Breast epithelium (tissue), 4 donors: Measurements from ENCODE around the gene ATCAY. TPM values are rescaled to one million over a fixed set of nuclear protein-coding genes. Genes with fewer than 3 reads are reported as not detected.

Experiments used
- DNase-seq, 2 donors: peaks; one replicate each; pipeline ENCODE4 v3.0.0-alpha.2; 2019; ENCODE audit warnings: low spot score in 2 of 2
- H3K27ac ChIP-seq, 2 donors: fragments of 200-600 bp; sonication (generic) in 1 of 2; one replicate each; pipeline ENCODE4 v1.5.1; 2016 to 2019; ENCODE audit warnings: mild to moderate bottlenecking in 1 of 2
- H3K27me3 ChIP-seq, 2 donors: fragments of 200-600 bp; sonication (generic) in 1 of 2; one replicate each; pipeline versions ENCODE4 v1.5.1 to v1.6.0; 2017 to 2019; ENCODE audit warnings: control low read depth in 1 of 2, mild to moderate bottlenecking in 1 of 2
- H3K36me3 ChIP-seq: fragments of 200-600 bp; one replicate; pipeline ENCODE4 v1.5.1; 2019
- H3K4me1 ChIP-seq, 2 donors: fragments of 200-600 bp; sonication (generic); one replicate each; pipeline ENCODE4 v1.5.1; 2016 to 2019; ENCODE audit warnings: control low read depth in 1 of 2
- H3K4me3 ChIP-seq, 3 donors: fragments of 200-600 bp; sonication (generic); 1 replicate in 2 of 3; 2 replicates in 1 of 3; pipeline ENCODE4 v1.5.1; 2016 to 2019; ENCODE audit warnings: mild to moderate bottlenecking in 3 of 3, moderate library complexity in 2 of 3
- H3K9me3 ChIP-seq, 2 donors: fragments of 200-600 bp; sonication (generic) in 1 of 2; one replicate each; pipeline ENCODE4 v1.5.1; 2016 to 2019; ENCODE audit warnings: control low read depth in 1 of 2
- POLR2A ChIP-seq: fragments of 450-650 bp; IDR thresholded peaks from one replicate; pipeline ENCODE4 v1.6.1; 2016; ENCODE audit warnings: antibody characterized with exemption, mild to moderate bottlenecking, moderate library complexity
- POLR2AphosphoS5 ChIP-seq, 3 donors: sonication (generic); formaldehyde crosslinking; IDR thresholded peaks; one replicate each; pipeline ENCODE4 v1.6.1; 2017; ENCODE audit warnings: antibody characterized with exemption in 3 of 3
- intact Hi-C: fragments of 100-400 bp; cut with DNase I; formaldehyde crosslinking; loops from one replicate; pipeline ENCODE4 v1.15.1; 2023; ENCODE audit warnings: low total_unique reads
- total RNA-seq, 3 donors: library from RNA; depleted of rRNA; stranded (reverse); fragments of >200 nt; gene quantifications; one replicate each; pipeline ENCODE4 v1.1.0, GENCODE V29; 2016
- TF ChIP-seq, protein P1 (sequence below), 3 donors: fragments of 450-650 bp; IDR thresholded peaks; one replicate each; pipeline ENCODE4 v1.5.1; 2016 to 2017; ENCODE audit warnings: antibody characterized with exemption in 3 of 3, mild to moderate bottlenecking in 3 of 3, moderate library complexity in 3 of 3

ATCAY gene
- total RNA-seq, 3 donors from 2014 or later: 0.73 TPM; not detected in 2

DNA sequence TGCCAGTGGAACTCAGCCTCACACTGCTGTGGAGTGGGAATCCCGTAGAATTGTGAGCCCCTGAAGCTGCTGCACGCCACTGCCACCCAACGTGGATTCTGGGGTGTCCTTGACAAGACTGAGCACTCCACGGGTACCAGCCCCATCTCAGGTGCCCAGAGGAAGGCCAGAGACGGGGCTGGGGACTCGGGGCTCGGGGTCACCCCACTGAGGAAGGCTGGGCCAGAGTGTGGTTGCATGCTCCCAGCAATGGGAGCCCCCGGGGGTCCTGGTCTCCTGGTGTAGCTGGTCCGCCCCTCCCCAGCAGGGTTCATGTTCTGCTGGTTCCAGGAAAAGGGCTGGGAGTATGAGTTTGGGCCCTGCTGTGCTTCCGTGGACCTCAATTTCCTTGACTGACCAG is 75.2 kb downstream of the ATCAY start:
- TF ChIP-seq POLR2A (no peak), POLR2AphosphoS5 (IDR thresholded peaks at IDR 0.05) (no peak)
- TF ChIP-seq, protein P1, sequence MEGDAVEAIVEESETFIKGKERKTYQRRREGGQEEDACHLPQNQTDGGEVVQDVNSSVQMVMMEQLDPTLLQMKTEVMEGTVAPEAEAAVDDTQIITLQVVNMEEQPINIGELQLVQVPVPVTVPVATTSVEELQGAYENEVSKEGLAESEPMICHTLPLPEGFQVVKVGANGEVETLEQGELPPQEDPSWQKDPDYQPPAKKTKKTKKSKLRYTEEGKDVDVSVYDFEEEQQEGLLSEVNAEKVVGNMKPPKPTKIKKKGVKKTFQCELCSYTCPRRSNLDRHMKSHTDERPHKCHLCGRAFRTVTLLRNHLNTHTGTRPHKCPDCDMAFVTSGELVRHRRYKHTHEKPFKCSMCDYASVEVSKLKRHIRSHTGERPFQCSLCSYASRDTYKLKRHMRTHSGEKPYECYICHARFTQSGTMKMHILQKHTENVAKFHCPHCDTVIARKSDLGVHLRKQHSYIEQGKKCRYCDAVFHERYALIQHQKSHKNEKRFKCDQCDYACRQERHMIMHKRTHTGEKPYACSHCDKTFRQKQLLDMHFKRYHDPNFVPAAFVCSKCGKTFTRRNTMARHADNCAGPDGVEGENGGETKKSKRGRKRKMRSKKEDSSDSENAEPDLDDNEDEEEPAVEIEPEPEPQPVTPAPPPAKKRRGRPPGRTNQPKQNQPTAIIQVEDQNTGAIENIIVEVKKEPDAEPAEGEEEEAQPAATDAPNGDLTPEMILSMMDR (IDR thresholded peaks at IDR 0.05): no peak
- no peak overlapping the region for H3K27ac ChIP-seq
- H3K36me3 ChIP-seq: peaks cover 20% of the 10 kb centered on the region
- H3K9me3 ChIP-seq: no peaks in the 10 kb centered on the region
- no peaks in the 10 kb centered on the region for H3K27me3 ChIP-seq
- H3K4me3 ChIP-seq: no peak overlapping the region
- intact Hi-C loops: no loop called here
- DNase-seq: no peak
- no peaks in the 10 kb centered on the region for H3K4me1 ChIP-seq

DNA sequence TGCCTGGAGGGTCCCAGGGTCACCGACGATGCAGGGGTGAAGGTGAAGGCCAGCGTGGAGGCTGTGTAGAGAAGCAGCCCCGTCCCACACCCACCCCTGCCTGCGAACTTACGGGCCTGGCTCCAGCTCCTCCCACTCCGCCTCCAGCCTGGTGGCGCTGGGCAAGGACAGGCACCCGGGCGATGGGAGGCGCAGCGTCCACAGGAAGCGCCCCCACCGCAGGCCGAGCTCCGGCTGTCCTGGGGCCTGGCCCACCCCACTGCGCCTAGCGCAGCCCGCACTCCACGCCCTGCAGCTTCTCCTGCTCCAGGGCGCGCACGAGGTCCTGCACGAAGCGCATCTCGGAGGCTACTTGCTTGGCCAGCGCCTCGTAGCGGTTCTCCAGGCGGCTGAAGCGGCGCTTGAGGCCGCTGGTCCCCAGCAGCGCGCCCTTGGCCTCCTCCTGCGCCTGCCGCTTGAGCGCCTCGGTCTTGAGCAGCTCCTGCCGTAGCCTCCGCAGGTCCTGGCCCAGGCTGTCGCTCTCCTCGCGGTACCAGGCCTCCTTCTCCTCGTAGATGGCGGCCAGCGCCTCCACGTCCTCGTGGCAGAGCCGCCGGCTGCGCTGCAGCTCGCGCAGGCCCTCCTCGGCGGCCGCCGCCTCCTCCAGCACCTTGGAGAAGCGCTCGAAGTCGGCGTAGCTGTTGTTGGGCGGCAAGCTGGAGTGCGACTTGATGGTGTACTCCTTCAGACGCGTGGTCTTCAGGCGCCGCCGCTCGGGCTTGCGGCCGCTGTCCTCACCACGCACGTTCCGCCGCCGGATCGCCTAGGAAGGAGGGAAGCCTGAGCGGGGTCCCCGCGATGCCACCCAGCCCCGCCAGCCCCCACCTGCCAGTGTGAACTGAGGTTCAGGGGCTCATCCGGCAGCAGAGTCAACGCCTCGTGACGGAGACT is 78.6 kb downstream of the ATCAY start:
- Histone ChIP-seq H3K4me1 (no peaks in the 10 kb centered on the region), H3K36me3 (peaks cover 20% of the 10 kb centered on the region), H3K9me3 (no peaks in the 10 kb centered on the region), H3K4me3 (no peak overlapping the region), H3K27me3 (no peaks in the 10 kb centered on the region), H3K27ac (no peak overlapping the region)
- TF ChIP-seq POLR2AphosphoS5 (IDR thresholded peaks at IDR 0.05) (peak in 1 of 3 donors; percentile 18), POLR2A (no peak)
- intact Hi-C loops: no loop called here
- DNase-seq: peak in 1 of 2 donors; percentile 29

DNA sequence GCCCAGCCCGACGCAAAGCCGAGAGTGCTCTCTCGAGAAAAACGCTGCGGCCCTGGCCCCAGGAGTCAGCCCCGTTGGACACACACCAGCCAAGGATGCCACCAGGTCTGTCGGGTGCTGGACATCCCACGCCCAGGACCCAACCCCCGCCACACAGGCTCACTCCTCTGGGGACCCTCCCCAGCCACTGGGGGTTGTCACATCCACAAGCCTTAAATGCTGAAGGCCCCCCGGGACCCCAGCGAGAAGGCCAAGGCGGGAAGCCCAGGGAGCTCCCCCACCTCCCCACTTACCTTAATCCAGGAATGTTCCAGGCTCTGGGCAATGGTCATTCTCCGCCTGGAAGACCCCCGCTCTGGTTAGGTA is 79.3 kb downstream of the ATCAY start:
- intact Hi-C loops: loop anchor here (5.0 kb wide), 1 partner anchor 1312 kb away; no protein-coding TSS in a partner anchor
- DNase-seq: peak in 1 of 2 donors; percentile 26
- H3K4me1 ChIP-seq: no peaks in the 10 kb centered on the region
- H3K9me3 ChIP-seq: no peaks in the 10 kb centered on the region
- no peaks in the 10 kb centered on the region for H3K27me3 ChIP-seq
- peak overlapping the region in 1 of 2 donors; percentile 12 for H3K27ac ChIP-seq
- peaks cover 20% of the 10 kb centered on the region for H3K36me3 ChIP-seq
- TF ChIP-seq POLR2AphosphoS5 (IDR thresholded peaks at IDR 0.05): no peak
- H3K4me3 ChIP-seq: no peak overlapping the region

DNA sequence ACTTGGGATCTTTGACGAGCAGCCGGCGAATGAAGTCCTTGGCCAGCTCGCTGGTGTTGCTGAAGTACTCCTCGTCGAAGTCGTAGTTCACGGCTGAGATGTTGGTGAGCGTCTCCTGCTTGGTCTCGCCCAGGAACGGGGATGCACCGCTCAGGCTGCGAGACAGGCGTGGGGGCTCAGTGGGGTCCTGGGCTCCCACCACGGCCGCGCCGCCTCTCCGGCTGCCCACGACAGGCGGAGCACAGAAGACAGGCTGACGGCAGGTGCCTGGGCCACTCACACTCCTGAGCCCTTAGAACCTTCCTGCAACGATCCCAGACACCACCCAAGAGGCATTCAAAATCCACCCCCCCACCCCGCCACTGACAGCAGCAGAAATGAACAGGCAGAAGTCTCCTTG is 80.5 kb downstream of the ATCAY start:
- Histone ChIP-seq H3K27ac (no peak overlapping the region), H3K4me1 (no peaks in the 10 kb centered on the region), H3K36me3 (peaks cover 20% of the 10 kb centered on the region), H3K27me3 (no peaks in the 10 kb centered on the region), H3K4me3 (no peak overlapping the region), H3K9me3 (no peaks in the 10 kb centered on the region)
- peak in 1 of 2 donors; percentile 20 for DNase-seq
- TF ChIP-seq POLR2A (no peak), POLR2AphosphoS5 (IDR thresholded peaks at IDR 0.05) (no peak)
- intact Hi-C loops: loop anchor here (5.0 kb wide), 1 partner anchor 1314 kb away; no protein-coding TSS in a partner anchor

DNA sequence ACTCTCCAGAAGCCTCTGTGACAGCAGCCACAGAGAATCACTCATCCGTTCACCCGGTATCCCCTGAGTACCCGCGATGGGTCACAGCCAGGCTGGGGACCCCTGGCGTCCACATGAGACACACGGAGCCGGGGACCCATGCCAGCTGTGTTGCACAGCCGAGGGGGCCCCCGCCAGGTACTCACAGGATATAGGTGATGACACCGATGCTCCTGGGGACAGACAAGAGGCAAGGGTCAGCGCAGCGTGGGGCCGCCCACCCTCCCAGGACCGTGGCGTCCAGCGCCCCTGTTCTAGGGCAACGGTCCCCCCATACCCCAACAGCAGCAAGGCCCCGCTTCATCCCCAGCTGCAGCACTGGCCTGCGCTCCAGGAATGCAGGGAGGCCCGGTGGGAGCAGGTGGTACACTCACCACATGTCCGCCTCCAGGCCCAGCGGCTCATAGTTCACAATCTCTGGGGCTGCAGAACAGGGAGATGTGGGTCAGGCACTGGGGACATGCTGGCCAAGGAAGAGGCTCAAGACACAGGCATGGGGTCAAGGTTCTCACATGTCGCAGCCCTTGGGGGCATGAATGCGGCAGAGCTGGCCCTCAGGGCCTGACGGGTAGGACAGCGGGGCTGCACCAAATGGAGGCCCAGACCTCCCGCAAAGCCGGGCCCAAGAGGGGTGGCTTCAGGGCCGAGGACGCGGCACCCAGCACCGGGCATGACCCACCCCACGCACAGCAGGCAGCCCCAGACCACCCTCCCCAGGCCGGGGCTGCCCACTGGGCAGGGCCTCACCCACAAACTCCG is 83.2 kb downstream of the ATCAY start:
- H3K27ac ChIP-seq: no peak overlapping the region
- H3K9me3 ChIP-seq: no peaks in the 10 kb centered on the region
- TF ChIP-seq POLR2AphosphoS5 (IDR thresholded peaks at IDR 0.05) (peak in 1 of 3 donors; percentile 22), POLR2A (no peak)
- TF ChIP-seq, protein P1 (IDR thresholded peaks at IDR 0.05): no peak
- no peak overlapping the region for H3K4me3 ChIP-seq
- no peak for DNase-seq
- peaks cover 4 to 6% of the 10 kb centered on the region in 2 donors for H3K4me1 ChIP-seq
- peaks cover 13% of the 10 kb centered on the region for H3K36me3 ChIP-seq
- intact Hi-C loops: loop anchor here (5.0 kb wide), 1 partner anchor 1316 kb away; no protein-coding TSS in a partner anchor
- H3K27me3 ChIP-seq: no peaks in the 10 kb centered on the region

DNA sequence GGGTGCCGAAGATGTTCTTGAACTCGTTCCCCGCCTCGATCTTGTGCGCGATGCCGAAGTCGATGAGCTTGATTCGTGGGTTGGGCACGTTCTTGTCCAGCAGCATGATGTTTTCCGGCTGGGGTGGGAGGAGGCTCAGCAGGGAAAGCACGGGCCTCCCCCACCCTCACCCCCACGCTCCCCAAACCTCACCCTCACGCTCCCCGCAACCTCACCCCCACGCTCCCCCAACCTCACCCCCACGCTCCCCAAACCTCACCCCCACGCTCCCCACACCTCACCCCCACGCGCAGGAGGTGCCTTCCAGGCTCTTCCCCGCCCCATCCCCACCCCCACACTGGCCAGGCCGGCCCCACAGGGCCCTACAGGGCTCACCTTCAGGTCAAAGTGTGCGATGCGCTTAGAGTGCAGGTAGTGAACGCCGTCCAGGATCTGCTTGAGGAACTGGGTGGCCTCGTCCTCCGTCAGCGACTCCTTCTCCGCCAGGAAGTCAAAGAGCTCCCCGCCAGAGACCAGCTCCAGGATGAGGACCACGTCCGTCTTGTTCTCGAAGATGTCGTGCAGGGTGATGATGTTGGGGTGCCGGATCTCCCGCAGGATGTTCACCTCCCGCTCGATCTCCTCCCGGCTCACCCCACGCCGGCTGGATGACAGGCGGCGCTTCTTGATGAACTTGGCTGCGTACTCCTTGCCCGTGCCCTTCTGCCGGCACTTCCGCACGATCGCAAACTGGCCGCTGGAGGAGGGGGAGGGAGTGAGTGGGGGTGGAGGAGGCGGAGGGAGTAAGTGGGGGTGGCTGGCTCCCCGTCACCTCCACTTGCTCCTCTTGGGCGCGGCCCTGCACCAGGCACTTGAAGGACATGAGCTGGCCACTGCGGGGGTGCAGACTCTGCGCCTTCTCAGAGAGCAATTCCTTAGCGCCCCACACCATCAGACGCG is 84.0 kb downstream of the ATCAY start:
- Histone ChIP-seq H3K9me3 (no peaks in the 10 kb centered on the region), H3K4me1 (peaks cover 6 to 13% of the 10 kb centered on the region in 2 donors), H3K4me3 (no peak overlapping the region), H3K27me3 (no peaks in the 10 kb centered on the region), H3K27ac (no peak overlapping the region), H3K36me3 (peaks cover 5% of the 10 kb centered on the region)
- no peak for DNase-seq
- TF ChIP-seq POLR2A: no peak
- TF ChIP-seq, protein P1 (IDR thresholded peaks at IDR 0.05): no peak
- TF ChIP-seq POLR2AphosphoS5 (IDR thresholded peaks at IDR 0.05): no peak
- intact Hi-C loops: loop anchor here (5.0 kb wide), 1 partner anchor 1317 kb away; no protein-coding TSS in a partner anchor
